Measurements from ENCODE around the gene CFAP99. TPM values are rescaled to one million over a fixed set of nuclear protein-coding genes. Genes with fewer than 3 reads are reported as not detected.

CFAP99 gene
- total RNA-seq, 1 donor from 2014 or later = not detected

DNA sequence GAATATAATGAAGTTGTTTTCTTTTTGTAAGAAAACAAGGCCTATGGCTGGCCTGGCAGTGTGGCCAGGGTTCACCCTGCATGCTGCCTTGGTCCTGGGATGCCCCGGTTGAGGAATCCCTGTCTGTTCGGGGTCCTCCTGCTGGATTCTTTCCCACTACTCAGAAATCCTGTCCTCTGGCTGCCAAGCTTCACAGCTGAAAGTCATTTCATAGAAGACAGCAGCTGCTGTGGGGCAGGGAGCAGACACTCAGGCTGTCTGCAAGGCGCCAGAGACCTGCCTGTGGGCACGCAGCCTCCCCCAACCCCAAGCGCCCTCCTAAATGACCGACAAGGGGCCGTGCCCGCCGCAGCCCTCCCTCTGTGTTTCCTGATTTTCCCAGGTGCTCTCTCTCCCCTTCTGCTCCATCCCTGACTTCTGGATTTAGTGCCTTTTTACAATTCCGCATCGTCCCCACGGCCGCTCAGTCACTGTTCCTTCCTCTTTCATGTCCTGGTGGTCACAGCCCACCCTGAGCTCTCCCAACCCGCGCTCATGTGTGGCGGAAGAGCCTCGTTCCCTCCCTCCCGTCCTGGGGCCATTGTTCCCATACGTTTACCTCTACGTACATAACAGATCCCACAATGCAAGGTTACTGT, 27.9 kb upstream of the CFAP99 start:
- peak; percentile 56 for DNase-seq (ENCODE audit: low read depth)

DNA sequence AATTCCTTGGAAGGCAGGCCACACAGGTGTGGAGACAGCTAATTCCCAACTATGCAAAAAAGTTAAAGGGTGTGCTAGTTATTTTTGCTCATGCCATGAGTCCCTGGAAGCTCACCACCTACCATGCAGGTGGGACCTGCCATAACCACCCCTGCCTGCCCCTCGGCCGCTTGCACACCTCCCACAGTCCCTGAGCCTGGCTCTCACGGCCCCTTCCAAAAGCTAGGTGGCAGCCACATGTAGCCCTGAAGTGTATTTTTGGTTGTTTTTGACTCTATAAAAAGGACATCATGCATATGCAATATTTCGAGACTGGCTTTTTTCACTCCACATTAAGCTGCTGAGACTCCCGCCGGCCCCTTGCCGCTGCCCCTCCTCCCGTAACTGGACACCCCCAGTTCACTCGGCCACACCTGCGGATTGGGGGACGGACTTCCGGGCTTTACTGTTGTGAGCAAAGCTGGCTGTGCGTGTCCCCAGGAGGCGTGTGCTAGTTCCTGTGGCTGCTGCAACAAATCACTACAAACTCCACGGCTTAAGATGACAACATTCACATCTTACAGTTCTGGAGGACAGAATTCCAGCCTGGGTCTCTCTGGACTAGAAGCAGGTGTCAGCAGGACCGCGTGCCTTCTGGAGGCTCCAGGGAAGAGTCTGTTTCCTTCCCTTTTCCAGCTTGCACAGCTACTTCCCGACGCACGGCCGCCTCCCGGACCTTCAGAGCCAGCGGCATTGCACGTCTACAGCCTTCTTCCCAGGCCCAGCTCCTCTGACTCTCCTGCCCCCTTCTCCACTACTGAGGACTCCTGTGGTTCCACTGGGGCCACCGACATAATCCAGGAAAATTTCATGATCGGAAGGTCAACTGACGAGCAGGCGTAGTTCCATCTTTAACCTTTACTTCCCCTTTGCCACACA, 25.1 kb upstream of the CFAP99 start:
- DNase-seq (ENCODE audit: low read depth) = no peak

DNA sequence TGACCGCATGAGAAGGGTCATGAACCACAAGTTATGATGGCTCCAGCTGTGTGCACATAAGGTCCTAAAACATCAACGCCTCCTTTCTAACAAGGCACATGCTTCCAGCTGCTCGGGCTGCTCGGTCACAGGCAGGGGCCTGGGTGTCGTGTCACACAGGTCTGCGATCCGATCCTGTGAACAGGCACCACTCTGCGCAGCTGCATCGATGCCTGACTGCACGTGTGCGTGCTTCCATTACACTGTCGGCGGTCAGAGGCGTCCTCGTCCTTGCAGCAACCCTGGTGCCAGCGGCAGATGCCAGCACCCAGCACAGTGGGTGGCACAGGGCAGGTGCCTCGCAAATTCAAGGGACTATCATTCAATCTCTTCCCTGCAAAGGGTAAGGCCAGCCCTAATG, 24.2 kb upstream of the CFAP99 start:
- DNase-seq (ENCODE audit: low read depth) = no peak

DNA sequence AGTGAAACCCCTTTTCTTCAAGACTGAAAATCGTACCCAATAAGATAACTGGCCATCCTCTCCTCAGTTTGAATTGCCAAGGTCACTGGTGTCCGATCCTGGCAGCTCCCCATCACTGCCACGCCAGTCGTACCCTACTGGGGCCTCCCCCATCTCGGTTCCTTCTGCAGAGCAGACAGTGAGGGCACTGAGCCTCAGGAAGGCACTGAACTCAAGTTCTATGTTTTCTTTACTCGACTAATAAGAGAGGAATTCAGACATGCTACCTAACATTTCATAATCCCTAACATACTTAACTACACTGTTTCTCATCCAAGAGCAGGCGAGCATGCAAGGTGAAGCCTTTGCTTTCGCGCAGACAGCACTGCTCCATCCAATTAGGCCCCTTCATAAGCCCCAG, 23.7 kb upstream of the CFAP99 start:
- no peak for DNase-seq (ENCODE audit: low read depth)

DNA sequence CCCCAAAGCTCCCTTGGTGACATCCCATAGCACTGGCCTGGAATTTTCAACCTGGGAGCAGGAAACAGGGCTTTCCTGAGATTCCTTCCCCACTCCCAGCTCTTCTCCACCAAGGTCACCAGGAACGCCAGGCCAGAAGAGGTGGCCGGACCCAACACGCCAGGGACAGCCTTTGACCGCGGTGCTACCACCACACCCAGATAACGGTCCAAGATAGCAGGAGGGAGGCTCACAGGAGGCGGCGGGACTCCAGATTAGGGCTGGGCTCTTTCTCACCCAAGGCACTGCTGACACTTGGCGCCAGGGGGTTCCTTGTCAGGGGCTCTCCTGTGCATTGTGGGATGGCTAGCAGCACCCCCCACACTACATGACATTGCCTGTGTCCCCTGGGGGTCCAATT, 23.2 kb upstream of the CFAP99 start:
- no peak for DNase-seq (ENCODE audit: low read depth)

DNA sequence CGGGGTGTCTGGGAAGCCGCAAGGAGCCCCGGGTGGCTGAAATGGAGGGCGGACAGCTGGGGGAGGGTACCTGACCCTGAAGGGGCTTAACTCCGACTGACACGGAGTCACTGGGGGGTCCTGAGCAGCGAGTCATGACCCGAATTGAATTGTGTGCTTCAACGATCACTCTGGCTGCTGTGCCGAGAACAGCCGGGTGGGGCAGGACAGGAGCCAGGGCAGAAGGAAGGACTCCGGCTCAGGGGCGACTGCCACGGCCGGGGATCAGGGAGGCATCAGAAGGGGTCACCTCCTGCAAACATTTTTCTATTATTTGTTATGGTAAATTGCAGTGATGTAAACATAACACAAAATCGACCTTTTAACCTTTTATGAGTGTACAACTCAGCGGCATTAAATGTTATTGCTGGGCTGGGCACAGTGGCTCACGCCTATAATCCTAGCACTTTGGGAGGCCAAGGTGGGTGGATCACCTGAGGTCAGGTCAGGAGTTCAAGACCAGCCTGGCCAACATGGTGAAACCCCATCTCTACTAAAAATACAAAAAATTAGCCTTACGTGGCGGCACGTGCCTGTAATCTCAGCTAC, 21.9 kb upstream of the CFAP99 start:
- DNase-seq (ENCODE audit: low read depth) = no peak

DNA sequence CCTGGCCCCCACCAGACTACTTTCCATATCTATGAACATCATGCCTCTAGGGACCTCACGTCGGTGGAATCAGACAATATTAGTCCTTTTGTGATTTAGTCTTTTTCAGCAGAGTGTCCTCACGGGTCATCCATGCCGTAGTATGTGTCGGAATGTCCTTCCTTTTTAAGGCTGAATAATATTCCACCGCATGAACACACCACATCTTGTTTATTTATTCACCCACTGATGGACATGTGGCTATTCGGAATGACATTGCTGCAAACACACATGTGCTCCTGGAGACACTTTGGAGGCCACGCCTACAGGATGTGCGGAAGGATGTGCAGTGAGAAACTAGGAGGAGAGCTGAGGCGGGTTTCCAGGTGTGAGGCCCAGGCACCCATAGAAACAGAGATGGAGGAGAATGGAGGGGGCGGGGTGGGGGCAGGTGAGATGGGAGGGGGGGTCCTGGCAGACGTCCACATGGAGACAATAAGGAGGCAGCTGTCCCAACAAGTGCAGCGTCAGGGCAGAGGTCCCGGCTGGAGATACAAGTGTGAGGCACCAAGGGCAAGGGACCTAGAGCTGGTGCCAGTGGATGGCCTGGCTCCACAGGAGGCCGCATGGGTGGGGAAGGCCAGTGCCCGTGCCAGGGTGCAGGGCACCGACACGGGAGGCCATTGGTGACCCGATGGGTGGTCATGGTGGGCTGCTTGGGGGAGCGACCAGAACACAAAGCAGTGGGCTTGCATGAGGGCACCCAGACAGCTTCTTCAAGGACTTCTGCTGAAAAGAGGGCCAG, 21.0 kb upstream of the CFAP99 start:
- no peak for DNase-seq (ENCODE audit: low read depth)

DNA sequence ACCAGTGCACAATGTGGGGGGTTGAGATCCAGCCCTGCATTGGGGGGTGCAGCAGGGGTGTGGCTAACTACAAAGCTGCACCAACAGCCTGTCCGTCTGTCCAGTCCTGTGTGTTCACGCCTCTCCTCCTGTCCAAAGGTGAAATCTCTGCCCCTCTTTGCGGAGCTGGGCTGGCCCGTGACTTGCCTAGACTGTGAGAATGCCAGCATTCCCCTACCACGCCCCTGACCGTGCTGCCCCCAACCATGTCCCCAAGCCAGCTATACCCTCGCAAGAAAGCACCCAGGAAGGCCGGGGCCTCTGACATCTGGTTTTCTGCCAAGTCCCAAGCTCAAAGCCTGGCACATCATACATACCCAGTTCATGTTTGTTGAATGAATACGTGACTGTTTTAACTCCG, 19.5 kb upstream of the CFAP99 start:
- DNase-seq (ENCODE audit: low read depth) = no peak

DNA sequence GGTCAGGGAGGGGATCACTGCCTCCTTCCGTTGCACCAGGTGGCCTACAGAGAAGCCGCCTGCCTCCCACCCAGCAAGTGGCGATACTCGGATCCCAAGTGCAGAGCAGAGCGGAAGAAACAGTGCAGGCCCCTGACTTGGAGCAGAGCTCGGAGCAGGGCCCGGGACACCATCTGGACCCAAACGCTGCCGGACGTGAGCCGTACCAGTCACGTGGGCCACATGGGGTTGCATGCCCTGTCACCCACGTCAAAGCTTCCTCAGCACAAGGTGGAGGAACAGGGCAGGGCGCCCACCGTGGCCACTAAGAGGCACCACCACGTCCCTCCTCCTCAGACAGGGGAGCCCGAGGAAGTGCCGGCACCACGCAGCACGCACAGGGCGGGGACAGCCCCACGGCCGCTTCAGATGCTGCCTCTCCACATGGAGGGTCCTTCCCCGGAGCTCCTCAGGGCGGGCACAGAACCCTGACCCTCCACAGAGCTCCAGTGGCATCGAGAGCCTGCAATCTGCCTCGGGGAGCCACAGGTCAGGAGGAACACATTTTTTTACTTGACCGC, 19.0 kb upstream of the CFAP99 start:
- no peak for DNase-seq (ENCODE audit: low read depth)

DNA sequence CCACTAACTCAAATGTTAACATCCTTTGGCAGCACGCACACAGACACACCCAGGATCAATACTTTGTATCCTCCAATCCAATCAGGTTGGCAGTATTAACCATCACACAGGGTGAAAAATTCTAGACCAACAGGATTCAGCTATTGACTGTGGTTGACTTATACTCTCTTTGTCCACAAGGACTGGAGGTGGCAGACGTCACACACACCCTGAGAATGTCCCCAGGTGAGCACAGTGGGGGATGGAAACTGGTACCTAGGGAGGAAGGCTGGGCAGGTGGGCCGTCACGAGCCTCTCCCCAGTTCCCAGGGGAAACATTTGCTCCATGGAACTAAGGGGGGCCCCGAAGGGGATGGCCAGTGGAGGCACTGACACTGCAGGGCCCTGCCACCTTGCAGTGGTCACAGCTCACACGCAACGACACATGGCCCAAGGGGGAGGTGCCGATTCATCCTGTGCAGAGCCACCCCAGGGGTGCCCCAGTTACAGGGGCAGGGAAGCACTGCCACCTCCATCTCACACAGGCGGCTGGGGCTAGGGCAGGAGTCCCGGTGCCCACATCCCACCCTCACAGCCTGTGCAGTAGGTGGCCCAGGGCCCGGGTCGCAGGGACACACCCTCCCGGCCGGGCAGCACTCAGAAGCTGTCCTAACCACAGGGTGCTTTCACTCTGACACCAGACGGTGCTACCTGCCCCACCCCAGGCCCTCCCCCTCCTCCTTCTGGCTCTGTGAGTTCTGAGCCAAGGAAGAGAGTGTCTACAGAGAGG, 17.7 kb upstream of the CFAP99 start:
- DNase-seq (ENCODE audit: low read depth) = no peak

DNA sequence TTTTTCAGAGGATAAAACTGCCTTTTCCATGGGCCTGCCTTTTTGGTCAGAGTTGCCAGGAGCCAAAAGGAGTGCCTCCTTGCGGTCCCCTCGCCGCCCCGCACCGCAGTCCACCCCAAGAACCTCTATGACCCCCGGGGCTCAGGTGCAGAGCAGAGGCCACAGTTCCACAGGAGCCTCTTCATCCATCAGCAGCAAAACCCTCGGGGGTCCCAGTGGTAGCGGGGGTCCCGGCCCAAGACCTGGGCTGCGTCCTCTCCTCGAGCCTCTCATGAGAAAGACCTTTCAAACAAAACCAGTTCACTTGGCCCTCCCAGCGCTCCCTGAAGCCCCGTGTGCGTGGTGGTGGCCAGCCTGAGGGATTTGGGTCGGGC, 17.2 kb upstream of the CFAP99 start:
- DNase-seq (ENCODE audit: low read depth) = no peak

DNA sequence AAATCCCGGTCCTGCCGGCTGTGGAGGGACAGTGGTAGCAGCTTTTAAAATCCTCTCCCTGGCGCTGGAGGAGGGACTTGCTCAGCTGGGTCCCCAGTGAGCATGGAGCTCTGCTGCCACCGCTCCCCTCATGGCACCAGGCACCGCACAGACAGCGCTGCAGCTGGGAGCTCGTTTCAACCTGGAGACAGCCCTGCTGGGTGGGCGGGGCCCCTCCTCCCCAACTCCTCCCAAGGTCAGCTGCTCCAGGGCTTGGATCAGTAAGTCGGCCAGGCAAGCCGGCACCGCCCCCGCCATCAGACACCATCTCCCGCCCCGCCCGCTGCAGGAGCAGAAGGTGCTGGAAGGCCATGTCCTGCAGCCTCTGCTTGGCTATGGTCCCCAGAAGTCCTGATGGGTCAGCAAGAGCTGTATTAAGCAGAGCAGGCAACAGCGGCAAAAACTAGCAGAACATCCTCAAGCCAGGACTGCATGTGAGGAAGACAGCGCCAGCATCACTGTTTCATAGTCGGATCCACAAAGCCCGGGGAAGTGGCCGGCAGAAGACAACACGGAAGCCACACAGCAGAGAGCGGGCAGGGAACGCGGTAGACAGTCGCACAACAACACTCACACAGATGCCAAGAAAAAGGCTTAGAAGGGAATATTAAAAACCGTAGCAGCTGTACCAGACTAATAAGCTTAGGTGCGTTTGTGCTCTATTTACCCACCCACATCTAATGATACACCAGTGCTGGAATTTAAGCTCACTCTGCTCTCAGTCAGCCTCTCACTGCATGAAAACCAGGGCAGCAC, 16.5 kb upstream of the CFAP99 start:
- peak; percentile 76 for DNase-seq (ENCODE audit: low read depth)

DNA sequence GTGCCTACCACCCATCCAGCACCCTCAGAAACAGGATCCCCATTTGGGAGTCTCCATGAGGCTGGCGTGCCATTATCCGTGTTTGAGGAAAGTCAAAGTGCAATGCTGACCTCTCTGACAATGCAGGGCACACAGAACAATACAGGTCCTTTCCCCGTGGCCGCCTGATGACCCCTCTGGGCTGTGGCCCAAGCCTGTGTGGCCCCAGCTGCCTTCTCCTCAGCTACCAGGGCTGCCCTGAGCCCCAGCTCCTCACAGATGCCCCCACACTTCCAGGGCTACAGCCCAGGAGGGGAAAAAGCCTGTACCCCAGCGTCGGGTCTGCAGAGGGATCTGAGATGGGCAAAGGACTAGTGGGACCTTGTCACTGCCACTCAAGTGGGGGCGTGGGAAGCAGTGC, 15.8 kb upstream of the CFAP99 start:
- DNase-seq (ENCODE audit: low read depth) = no peak

DNA sequence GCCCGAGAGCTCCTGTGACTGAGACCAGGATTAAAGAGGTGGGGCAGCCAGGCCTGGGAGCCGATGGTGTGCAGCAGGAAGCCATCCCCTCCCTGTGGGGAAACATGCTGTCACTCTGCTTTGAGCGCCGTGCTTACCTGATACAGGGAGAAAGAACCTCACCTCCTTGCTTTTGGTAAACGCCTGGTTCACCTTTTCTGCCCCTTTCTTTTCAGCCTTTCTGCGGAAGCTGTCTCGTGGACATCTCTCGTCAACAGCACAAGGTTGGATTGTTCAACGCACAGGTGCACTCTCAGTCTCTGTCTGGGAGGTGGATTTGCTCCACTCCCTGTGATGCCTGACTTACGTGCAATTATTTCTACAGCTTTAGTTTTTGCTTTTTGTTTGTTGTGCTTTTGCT, 12.3 kb upstream of the CFAP99 start:
- no peak for DNase-seq (ENCODE audit: low read depth)

DNA sequence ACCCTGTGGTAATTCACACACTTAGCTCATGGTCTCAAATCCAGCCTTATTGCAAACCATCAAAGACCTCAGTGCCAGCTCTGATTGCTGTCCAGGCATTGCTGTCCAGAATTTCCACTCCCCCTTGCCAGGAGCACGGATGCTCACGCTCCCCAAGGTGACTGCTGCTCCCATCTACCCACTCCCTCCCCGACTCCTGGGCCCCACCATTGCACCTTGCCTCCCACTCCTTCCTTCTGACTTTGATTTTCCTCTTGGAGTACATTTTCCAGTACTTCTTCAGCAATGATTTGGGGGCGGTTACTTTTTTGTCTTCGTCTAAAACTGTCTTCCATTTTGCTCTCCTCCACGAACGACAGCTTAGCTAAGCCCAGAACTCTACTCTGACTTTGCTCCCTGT, 11.8 kb upstream of the CFAP99 start:
- DNase-seq (ENCODE audit: low read depth) = no peak

DNA sequence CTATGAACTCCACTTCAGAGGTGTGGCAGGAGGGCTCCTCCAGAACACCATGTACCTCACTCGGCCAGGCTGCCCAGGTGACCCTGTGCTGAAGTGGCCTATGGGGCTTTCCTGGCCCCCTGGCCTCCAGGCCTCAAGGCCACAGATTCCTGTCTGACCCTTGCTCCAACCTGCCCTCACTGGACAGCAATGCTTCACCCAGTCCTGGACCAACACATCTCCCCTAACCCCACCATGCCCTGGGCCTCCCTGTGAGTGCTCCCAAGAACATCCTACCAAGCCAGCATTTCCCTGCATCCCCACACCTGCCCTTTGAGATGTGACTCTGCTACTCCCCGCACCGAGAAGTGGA, 10.8 kb upstream of the CFAP99 start:
- no peak for DNase-seq (ENCODE audit: low read depth)

DNA sequence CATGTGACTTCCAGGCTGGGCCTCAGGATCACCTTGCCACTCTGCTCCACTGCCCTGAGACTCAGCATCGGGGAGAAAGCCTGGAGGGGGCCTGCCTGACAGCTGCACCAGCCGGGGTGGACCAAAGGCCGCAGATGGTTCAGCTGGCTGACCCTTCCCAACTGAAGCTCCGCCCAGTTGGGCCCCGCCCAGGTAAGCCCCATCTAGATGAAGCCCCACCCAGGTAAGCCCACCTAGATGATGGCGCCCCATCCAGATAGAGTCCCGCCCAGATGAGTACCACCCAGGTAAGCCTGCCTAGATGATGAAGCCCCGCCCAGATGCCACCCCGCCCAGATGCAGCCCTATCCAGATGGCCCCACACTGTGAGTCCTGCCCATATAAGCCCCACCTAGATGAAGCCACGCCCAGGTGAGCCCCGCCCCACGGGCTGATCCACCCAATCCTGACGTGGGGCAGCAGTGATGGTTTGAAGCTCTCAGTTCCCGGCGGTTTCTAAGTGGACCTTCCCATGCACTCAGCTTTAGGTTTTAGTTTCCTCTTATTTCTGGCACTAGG, 10.3 kb upstream of the CFAP99 start:
- no peak for DNase-seq (ENCODE audit: low read depth)

DNA sequence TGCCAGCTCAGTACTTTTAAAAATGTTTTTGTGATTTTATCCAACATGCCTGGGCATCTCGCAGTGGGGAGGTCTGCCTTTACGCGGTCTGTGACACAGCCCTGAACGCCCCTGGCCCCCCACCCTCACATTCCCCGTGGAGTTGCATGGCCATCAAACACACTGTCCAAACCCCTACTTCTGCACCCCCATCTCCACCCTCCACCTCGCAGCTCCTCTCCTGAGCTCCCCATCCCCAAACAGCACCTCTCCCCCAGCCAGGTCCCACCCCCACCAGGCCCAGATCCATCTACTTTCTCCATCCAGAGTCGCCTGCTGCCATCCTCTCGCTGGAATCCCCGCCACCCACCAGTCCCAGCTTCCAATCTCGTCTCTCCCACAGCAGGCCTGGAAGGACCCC, 9.8 kb upstream of the CFAP99 start:
- DNase-seq (ENCODE audit: low read depth) = no peak

DNA sequence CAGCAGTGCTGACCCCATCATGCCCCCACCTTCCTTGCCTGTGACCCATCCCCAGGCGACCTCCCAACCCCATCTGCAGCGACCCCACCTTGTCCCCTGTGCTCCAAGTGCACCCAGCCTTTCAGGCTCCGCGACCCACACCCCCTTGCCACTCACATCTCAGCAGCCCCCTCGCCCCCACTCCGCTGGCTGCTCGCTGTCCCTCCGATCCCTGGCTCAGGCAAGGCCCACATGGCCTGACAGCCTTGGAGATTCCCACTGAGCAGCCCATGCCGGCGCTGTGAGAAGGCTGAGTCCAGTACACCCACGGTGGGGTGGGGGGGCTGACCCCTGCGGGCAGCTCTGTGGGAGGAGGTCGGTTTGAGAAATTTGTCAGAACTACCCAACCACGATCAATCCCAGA, 9.4 kb upstream of the CFAP99 start:
- no peak for DNase-seq (ENCODE audit: low read depth)
